Measurements from ENCODE around the gene ACOXL. TPM values are rescaled to one million over a fixed set of nuclear protein-coding genes. Genes with fewer than 3 reads are reported as not detected.
A peak's percentile ranks its signal among the peaks of the same experiment; 100 is the strongest.
"Not testable (repeated sequence)": the region's sequence is repeated elsewhere in the genome, so short reads cannot be mapped to it uniquely, and the experiment has no call there.

ACOXL gene
- total RNA-seq: 52.7 TPM

GRCh38 chr2:110732422-110733413 lies at the start of gene ACOXL:
ACOXL (plus strand) TSS chr2:110732573; CDS start chr2:110768390, 35,817 bp downstream.
- DNase-seq (ENCODE audit: low spot score): peak; percentile 81

GRCh38 chr2:110682872-110683271 lies 49.5 kb upstream of the ACOXL start:
- DNase-seq (ENCODE audit: low spot score): no peak

- not testable (repeated sequence) for DNase-seq (ENCODE audit: low spot score)
These were observed 44.4 kb upstream of the ACOXL start for GRCh38 chr2:110687775-110688484.

- no peak for DNase-seq (ENCODE audit: low spot score)
These were observed 43.7 kb upstream of the ACOXL start for GRCh38 chr2:110688594-110689091.

- DNase-seq (ENCODE audit: low spot score): no peak
These were observed 42.0 kb upstream of the ACOXL start for GRCh38 chr2:110690083-110690965.

- DNase-seq (ENCODE audit: low spot score): no peak
These were observed 40.6 kb upstream of the ACOXL start for GRCh38 chr2:110691612-110692258.

- DNase-seq (ENCODE audit: low spot score): not testable (repeated sequence)
These were observed 37.1 kb upstream of the ACOXL start for GRCh38 chr2:110695146-110695898.

GRCh38 chr2:110698253-110698652 lies 34.1 kb upstream of the ACOXL start:
- not testable (repeated sequence) for DNase-seq (ENCODE audit: low spot score)

GRCh38 chr2:110702514-110703380 lies 29.6 kb upstream of the ACOXL start:
- DNase-seq (ENCODE audit: low spot score): no peak

GRCh38 chr2:110707386-110707965 lies 24.9 kb upstream of the ACOXL start:
- DNase-seq (ENCODE audit: low spot score): no peak

GRCh38 chr2:110708455-110708854 lies 23.9 kb upstream of the ACOXL start:
- no peak for DNase-seq (ENCODE audit: low spot score)

GRCh38 chr2:110712737-110713136 lies 19.6 kb upstream of the ACOXL start:
- DNase-seq (ENCODE audit: low spot score): no peak

GRCh38 chr2:110713513-110714362 lies 18.6 kb upstream of the ACOXL start:
- DNase-seq (ENCODE audit: low spot score): no peak

GRCh38 chr2:110714452-110715224 lies 17.7 kb upstream of the ACOXL start:
- no peak for DNase-seq (ENCODE audit: low spot score)

- no peak for DNase-seq (ENCODE audit: low spot score)
These were observed 15.3 kb upstream of the ACOXL start for GRCh38 chr2:110716959-110717645.

- no peak for DNase-seq (ENCODE audit: low spot score)
These were observed 14.6 kb upstream of the ACOXL start for GRCh38 chr2:110717734-110718133.

All from ureter (tissue), 1 donor.